G401.6 (cell line): ENCODE results near the gene TRMT1.

Experiments used
- FAIRE-seq: peaks from 2 replicates; lab custom pipeline; 2012; peaks lifted over from hg19 to GRCh38; lab: Jason Lieb, UNC

Gene TRMT1

DNA sequence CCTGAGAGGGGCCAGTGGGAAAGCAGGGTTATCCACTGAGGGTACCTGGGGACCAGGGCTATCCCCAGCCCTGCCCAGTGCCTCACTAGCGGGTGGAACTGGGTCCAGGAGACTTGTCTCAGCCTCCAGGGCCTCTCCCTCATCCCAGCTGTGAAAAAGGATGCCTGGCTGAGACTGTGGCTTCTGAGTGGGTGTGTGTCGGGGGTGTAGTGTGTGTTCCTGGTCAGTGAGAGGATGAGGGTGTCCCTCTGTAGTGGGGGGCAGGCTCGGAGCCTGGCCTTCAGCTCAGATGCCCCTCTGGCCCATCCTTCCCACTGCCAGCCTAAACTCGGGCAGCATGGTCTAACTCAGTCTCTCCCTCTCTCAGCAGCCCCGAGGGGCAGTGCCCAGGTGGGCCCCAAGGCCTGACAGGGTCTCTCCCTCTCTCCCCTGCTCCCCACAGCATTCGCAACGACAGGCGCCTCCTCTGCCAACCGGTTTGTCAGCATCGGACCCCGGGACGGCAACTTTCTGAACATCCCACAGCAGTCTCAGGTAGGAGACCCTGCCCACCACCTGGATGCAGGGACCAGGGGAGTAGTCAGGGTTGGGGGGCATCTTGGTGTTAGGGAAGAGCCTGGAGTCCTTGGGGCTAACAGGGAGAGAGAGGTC, 26.6 kb downstream of the TRMT1 start:
- FAIRE-seq = no peak

DNA sequence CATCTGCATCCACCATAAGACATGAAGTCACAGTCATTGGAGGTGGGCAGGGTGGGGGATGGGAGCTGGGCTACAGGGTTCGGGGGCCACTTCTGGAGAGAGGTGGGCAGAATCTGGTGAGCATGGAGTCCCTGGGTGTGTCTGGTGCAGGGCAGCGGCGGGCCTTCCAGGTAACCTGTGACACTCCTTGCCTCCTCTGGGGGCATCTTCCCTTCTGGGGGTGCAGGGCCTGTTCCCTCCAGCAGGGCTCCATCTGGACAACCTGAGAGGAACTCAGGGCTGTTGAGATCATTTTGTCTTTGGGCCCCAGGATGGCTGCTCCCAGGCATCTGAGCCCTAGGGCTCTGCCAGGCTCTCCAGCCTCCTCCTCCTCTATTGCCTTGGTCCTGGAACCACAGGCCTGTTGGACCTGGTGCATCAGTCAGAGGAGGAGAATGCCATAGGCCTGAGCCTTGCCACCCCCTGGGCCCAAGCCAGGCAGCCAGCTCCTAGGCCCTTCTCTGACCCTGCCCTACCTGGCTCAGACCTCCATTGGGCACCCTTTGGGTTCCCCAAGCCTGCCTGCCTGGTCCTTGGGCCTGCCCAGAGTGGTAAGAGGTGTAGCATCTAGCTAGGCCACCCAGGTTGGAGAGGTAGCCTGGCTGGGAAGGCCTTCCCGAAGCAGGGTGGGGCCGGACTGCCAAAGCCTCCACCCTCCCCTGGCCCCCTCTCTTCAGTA, 27.2 kb downstream of the TRMT1 start:
- no peak for FAIRE-seq

DNA sequence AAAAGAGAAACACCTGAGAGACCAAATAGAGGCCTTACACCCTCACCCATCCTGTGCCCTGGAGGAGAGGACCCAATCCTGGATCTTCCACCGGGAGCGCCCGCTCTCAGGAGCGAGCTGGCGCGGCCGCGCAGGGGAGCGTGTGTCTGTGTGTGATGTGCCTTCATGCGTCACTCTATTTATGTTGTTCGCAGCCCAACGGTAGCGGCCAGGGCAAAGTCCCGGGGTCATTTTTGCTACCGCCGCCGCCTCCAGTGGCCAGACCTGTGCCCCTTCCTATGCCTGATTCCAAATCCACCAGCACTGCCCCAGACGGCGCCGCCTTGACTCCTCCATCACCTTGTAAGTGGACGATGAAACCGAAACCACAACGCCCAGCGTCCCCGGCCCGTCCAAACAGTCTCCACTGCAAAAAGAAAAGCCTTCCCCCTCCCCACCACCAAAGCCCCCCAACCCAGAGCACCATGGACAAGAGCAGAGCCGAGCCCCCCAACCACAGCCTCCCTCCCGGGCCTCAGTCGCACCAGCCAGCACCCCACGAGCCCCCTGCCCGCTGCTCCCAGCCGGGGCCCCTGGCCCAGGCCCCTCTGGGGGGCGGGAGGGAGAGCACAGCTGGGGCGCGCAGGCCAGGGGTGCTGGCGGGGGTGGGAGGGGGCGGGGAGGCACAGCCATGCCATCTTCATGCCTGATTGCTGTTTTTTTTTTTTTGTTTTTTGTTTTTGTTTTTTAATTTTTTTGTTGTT, 28.6 kb downstream of the TRMT1 start:
- FAIRE-seq = no peak

DNA sequence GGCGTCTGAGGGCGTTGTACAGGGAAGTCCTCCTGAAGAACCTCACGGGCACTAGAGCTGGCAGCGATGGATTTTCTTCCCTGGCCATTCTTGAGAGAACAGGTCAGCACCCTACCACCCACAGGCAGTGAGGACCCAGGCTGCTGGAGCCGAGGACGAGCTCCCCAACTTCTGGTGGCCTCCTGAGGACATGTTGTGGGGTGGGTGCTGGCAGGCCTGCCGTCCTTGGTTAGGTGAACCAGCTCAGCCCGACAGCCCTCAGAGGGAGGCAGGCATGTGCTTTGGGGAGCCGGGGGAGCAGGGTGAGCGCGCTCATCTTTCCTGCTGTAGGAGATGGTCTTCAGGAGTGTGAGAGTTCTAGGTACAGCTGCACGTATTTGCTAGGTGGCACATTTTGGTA, 29.2 kb downstream of the TRMT1 start:
- FAIRE-seq = no peak

DNA sequence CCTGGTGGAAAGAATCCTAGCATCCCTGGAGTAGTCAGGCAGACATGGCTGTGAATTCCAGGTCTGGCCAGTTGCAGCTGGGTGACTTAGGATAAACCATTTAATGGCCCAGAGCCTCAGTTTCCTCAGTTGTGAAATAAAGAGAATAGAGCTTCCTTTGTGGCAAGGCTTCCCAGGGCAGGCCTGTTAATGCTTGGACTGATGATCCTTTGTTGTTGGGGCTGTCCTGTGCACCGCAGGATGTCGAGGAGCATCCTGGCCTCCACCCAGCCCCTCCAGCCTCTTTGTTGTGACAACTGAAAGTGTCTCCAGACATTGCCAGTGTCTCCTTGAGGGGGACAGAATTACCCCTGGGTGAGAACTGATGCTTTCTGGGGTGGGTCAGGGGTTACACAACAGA, 30.2 kb downstream of the TRMT1 start:
- no peak for FAIRE-seq

DNA sequence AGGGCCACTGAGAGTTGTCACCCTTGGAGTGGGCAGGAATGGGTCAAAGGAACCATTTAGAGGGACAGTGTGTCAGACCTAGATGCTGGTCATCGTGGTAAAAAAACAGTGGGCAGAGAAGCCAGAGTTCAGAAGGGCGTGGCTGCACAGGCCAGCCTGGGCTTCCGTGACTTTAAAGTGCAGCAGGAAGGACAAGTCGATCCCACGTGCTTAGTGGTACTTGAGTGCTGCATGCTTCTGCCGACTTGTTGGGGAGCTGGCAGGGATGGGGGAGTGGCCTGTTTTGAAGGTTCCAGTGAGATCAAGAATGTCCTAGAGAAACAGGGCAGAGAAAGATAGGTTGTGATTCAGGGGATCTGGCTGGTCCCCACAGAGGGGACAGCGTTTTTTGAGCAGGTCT, 30.9 kb downstream of the TRMT1 start:
- no peak for FAIRE-seq

DNA sequence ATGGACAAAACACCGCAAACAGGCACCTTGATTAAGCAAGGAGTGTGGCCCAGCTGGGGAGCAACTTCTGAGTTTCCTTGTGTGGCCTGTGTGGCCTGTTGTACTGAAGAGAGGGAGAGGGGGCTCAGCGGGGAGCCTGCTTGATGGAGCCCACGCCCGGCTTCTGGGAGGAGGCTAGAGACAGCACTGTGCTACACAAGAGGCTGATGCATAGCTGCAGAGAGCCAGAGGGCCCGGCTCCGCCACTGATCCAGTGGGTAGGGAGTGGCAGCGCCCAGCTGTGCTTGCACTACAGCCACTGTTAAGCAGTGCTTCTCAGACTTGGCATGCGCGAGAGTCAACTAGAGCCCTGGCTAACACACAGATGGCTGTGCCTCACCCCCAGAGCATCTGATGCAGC, 32.9 kb downstream of the TRMT1 start:
- FAIRE-seq = no peak

DNA sequence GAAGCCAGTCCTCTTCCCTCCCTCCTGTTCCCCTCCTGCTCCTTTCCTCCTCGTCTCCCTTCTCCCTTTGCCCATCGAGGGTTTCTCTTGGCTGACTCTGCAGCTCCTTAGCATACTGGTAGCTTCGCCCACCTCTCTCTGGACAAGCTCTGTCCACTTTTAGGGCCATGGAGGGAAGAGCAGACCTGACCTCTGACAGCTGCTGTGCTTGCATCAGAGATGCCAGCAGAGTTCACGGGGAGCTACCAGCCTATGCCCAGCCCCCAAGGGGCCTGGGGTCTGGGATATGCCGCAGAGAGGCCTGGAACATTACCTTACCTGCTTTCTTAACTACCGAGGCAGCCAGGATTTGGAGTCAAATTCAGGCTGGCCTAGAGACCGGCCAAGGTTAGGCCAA, 33.5 kb downstream of the TRMT1 start:
- FAIRE-seq = no peak

DNA sequence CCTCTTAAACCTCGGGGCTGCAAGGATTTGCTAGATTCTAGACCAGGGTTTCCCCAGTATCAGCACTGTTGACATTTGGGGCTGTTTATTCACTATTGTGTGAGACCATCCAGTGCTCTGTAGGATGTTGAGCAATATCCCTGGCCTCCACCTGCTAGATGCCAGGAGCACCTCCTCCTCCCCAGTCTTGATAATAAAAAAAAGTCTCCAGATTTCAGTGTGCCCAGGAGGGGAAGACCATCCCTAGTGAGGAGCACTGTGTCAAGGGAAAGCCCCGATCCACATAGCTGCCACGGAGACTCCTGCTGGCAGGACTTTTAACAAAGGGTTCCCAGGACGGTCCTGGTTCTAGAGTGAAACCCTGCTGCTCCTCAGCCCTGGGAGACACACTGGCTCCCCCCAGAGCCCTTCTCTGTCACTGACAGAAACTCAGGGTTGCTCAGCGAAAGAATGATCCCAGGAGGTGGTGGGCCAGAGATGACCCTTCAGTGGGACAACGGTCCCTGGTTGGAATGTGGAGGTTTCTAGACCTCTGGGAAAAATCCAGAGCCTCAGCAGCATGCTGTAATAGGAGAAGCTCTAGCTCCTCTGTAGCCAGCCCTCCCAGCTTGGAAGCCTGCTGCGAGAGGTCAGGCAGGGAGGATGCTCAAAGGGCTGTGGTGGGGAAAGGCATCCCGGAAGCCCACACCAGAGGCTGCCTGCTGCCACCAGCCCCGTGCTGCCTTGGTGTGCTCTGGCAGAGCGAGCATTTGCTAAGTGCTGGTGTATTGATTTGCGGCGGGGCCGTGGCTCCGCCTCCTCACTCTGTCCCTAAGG, 34.1 kb downstream of the TRMT1 start:
- FAIRE-seq = no peak

DNA sequence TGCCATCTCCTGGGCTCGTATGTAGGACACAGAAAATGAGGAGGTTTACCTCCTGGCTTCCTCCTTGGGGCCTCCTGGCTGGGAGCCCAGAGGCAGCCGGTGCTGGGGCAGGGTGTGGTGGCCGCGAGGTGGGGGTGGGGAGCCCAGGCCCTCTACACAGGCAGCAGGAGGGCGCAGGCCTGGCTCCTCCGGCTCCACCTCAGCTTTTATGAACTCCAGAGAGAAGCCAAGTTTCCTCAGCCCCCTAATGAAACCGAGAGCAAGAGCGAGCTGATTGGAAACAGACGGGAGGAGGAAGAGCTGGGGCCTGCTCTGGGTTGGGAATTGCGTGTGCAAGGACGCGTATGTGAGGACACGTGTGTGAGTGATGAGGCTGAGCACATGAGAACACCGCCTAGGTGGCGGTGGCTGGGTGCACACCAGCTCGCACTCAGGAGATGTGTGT, 37.0 kb downstream of the TRMT1 start:
- FAIRE-seq = no peak

DNA sequence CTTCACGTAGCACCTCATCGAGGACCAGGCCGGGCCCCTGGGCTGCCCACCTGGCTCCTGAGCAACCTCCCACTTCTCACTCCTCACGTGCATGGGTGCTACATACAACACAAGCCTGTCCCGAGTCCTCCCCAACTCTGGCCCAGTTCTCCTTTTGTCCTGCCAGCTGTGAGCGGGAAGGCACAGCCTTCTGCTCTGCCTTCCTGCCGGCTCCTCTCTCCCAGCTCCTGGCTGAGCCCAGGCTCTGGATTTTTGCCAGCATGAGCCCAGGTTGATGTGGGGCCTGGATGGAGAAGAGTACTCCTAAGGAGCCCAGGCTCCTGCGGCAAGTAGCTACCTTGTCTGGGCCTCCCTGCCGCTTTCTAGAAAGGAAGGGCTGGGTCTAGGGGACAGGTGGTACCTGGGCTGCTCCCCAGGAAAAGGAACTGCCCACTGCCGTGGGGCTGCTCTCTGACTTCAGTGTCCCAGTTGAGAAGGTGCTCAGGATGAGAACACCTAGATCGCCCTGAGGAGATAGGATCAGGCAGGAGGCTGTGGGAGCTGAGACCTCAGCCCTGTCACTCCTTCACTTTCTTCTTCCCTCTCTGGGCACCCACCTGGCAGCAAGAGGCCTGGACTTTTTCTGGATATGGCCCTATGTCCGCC, 37.5 kb downstream of the TRMT1 start:
- FAIRE-seq = no peak

DNA sequence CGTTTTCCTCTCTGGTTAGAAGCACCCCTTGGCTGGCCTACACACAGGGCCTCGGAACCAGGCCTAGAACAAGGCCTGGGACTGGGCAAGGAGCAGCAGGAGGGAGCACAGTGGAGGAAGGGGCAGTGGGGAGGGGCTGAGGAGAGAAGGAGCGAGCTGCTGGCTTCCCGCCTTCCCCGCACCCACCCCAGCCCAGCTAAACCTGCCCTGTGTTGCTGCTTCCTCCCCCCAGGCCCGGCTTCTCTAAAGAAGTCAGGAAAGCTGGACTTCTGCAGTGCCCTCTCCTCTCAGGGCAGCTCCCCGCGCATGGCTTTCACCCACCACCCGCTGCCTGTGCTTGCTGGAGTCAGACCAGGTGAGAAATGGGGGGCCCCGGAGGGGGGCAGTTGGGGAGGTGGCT, 38.2 kb downstream of the TRMT1 start:
- no peak for FAIRE-seq

DNA sequence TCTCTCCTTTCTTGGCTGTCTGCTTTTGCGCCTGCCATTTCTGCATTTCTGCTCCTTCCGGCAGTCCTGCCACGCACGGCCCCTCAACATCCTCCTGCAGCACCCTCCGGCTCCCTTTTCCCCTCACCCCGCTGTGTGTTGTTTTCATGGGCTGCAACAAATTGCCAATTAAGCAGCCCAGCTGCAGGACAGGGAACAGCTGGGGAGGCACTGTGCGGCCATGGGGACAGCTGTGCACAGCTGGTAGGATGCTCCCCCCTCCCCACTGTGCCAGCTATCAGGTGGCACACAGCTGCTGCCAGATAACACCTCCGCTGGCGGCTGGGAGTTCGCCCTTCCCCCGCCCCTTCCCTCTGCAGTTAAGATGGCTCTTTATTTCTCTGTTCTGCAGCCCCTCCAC, 39.3 kb downstream of the TRMT1 start:
- FAIRE-seq = no peak

DNA sequence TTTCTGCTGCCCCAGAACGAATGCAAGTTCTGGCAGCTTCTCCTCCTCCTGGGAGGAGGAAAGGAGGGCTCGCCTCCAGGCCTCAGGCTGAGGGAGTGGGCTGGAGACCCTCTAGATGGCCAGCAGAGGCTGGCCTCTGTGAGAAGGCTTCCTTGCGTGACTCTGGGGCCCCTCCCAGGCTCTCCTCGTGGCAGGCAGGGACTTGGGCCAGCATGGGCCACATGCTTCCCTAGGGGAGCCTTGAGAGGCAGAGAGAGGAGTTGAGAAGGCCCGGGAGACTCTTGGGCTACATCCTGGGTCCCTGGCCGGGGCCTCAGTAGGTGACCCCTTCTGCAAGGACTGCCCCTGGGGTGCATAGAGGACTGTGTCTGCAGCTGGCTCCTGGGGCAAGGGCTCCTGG, 39.8 kb downstream of the TRMT1 start:
- no peak for FAIRE-seq

DNA sequence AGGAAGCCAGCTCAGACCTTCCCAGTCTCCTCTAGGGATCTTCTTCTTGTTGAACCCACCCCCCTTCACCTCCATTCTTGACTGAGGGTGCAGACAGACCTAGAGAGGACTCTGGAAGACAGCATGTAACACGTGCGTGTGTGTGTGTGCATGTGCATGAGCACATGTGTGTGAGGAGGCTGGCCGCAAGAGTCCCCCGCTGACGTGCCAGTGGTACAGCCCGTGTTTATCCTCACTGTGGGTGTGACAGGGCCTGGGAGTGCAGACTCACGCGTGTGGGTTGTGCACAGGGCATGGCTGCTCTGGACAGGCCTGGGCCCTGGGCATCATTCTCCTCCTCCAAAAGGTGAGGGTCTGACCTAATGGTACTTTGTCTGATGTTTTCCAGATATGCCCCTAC, 40.2 kb downstream of the TRMT1 start:
- FAIRE-seq = no peak

DNA sequence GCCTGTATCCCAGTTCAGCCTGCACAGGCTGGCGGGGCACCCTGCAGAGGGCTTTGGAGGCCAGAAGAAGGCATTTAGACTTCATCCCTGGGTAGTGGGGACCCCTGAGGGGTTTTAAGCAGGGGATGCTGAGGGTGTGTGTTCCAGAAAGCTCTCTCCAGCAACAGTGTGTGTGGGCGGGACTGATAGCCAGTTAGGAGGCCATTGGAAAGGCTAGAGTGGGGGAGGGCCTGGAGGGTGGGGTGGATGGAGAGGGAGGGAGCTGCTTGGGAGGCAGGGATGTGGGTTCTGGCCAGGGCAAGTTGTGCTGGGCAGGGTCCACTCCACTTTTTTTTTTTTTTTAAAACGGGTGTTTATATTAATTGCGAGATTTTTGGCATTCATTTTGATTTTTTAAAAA, 42.2 kb downstream of the TRMT1 start:
- no peak for FAIRE-seq

DNA sequence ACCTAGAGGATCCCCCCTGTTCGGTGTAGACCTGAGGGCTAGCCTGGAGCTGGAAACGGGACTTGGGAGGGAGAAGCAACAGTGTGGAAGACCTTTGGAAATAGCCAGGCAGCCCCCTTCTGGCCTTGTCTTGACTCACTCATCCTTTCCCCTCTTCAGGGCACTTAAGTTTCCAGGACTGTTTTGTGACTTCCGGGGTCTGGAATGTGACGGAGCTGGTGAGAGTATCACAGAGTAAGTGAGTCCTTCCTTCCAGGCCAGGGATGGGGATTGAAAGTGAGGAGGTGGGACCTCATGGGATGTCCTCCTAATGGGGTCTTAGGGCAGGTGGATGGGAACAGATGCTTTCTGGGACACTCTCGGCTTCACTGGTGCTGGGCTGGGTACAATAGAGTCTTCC, 43.3 kb downstream of the TRMT1 start:
- no peak for FAIRE-seq

DNA sequence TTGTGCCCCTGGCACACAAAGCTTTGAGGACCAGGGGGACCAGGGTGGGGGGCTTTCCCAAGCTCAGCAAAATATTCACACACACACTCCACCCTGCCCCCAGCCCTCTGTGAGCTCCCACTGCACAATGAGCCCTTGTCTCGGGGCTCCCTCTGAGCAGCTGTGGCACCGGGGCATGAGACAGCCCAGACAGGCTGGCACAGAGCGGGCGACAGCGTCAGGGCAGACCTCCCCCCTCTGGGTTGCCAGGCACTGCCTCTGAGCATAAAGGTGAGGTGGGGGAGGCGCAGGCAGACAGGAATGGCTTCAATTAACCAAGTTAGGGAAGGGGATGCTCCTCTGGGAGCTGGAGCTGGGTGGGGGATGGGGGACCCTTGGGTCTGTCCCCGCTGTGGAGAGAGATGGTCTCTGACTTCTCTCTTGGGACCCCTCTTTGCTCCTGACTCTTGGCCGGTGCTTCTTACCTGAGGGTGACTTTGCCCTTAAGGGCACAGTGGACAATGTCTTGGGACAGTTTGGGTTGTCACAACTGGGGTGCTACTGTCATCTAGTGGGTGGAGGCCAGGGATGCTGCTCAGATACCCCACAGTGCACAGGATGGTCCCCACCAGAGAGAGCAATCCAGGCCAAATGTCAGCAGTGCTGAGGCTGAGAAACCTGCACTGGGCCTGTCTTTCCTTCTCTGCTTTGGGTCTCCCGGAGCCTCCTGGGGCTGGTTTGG, 44.2 kb downstream of the TRMT1 start:
- no peak for FAIRE-seq

DNA sequence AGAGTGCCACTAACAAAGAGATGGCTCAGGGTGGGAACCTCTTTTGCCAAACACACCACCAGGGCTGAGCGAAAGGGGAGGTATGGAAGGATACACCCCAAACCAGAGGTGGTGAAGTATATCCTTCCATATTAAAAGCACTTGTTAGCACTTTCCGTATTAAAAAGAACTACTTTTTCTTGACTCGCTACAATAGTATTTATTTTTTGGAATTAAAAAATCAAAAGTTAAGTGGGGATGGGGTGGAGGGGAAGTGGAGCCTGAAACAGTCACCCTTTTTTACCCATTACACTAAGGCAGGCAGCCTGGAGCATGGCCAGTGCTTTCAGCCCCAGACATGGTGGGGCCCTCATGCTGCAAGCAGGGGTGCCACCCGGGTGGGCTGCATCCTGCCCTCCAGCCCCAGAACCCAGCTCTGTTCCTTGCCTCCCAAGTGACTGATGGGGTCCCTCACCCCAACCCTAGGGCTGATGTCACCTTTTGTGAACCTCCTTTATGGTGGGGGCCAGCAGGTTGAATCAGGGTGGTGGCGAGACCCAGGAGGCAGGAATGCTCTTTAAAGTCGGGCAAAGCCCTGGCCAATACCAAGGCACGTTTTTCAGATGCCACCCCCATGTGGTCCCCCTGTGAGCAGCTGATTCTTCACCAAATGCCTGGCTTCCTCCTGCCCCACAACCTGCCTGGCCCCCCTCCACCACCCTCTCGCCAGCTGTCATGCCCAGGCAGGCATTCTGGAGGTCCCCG, 44.9 kb downstream of the TRMT1 start:
- no peak for FAIRE-seq

DNA sequence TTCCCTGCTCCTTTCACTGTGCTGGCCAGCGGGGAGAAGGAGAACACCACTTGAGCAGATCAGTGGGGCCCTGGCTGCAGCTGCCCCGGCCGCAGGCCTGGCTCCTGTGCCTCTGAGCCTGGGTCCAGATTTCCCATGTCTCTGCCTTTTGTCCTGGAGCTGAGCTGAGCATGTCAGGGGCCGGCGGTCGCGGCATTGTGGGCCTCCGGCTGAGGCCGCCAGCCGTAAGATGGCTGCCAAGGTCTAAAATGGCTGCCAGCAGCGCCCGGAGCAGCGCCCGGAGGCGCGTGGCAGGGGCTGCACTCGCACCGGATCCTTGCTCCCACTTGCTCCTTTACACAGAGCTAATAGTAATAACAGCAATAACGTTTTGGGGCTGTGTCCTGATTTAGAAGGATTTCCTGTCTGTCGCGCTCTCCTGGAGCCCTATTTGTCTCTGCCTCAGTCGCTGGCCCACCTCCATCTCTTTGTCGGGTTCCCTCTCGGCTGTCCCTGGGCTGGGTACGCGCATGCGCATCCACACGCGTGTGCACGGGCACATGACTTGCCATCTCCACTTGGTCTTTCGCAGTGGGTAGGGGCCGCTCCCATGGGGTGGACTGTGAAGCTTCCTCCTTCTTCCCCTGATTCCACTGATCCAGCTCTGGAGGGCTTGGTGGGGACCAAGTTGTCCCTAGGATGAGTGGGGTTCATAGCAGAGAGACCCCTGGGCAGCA, 46.0 kb downstream of the TRMT1 start:
- no peak for FAIRE-seq
